Motor neuron (in vitro differentiated cells): ENCODE data around the gene TTLL8. TPM values are rescaled to one million over a fixed set of nuclear protein-coding genes. Genes with fewer than 3 reads are reported as not detected.

Experiments used
- ATAC-seq, 8 experiments: fragments of 200-7000 bp; cut with Tn5 transposase; replicated peaks in 6 of 8; 2 replicates each; pipeline ENCODE4 v1.8.0; 2021; ENCODE audit warnings: mild to moderate bottlenecking in 8 of 8, moderate library complexity in 8 of 8
- H3K27ac ChIP-seq, 2 donors: fragments of 250-450 bp; sonication (Bioruptor Pico); 2 replicates each; pipeline ENCODE4 v1.9.0; 2021; ENCODE audit warnings: antibody characterized with exemption in 2 of 2, mild to moderate bottlenecking in 2 of 2, moderate library complexity in 1 of 2
- H3K4me1 ChIP-seq, 2 donors: fragments of 250-450 bp; sonication (Bioruptor Pico); replicated peaks in 1 of 2; 2 replicates each; pipeline ENCODE4 v1.6.1; 2021; ENCODE audit warnings: antibody characterized with exemption in 2 of 2, mild to moderate bottlenecking in 2 of 2, moderate library complexity in 1 of 2
- H3K4me3 ChIP-seq, 5 donors: fragments of 250-450 bp; sonication (Bioruptor Pico); 2 replicates each; pipeline ENCODE4 v1.9.0; 2021; ENCODE audit warnings: antibody characterized with exemption in 5 of 5, mild to moderate bottlenecking in 5 of 5, moderate library complexity in 4 of 5
- WGBS, 10 experiments: fragments of 450-650 bp; shearing (Covaris generic); methylation state at CpG; one replicate each; pipeline ENCODE4 v1.0.0; 2022; 5-methylcytosine and 5-hydroxymethylcytosine counted together
- in situ Hi-C, 9 experiments: fragments of 400-800 bp; cut with MboI; loops; one replicate each; pipeline ENCODE4 v1.15.0; 2021; ENCODE audit warnings: low sequenced_read_pairs in 9 of 9, low pct_unique_long_range_greater_than_20kb in 2 of 9; ENCODE audit not compliant: unreplicated experiment in 9 of 9
- total RNA-seq, 8 experiments: library from RNA; unstranded; fragments of 300-600 nt; gene quantifications; 2 replicates each; pipeline versions ENCODE4 v1.2.3 to v1.2.4, GENCODE V29; 2022

TTLL8 gene
- total RNA-seq, 8 experiments from 2014 or later = 0.09 to 0.17 TPM; not detected in 6

GRCh38 chr22:50030297-50031188 is 27.6 kb downstream of the TTLL8 start:
- 0 to 40% (median 20%) methylated on average over 2 to 10 of the region's 52 CpGs; no CpG with 5 or more reads in 5 of the 10 experiments for WGBS, 10 experiments
- in situ Hi-C loops = loop anchor here in 8 of 9 experiments (5.0 to 25.0 kb wide), 5 partner anchors 93 to 268 kb away; no protein-coding TSS in a partner anchor
- H3K27ac ChIP-seq = no peak overlapping the region
- H3K4me1 ChIP-seq = no peaks in the 10 kb centered on the region
- peak; percentile 92 to 98 (median 98) for ATAC-seq
- peak overlapping the region; percentile 7 to 32 (median 21) for H3K4me3 ChIP-seq

- in situ Hi-C loops = loop anchor here in 4 of 9 experiments (10.0 to 25.0 kb wide), 3 partner anchors 91 to 266 kb away; no protein-coding TSS in a partner anchor
- Histone ChIP-seq H3K4me1 (no peaks in the 10 kb centered on the region), H3K27ac (no peak overlapping the region), H3K4me3 (no peak overlapping the region)
- 20 to 74% (median 50%) methylated on average over 1 to 22 of the region's 42 CpGs; no CpG with 5 or more reads in 3 of the 10 experiments for WGBS, 10 experiments
- ATAC-seq = no peak
Measured at GRCh38 chr22:50027639-50028537, 30.2 kb downstream of the TTLL8 start.

GRCh38 chr22:50025993-50026392 is 32.1 kb downstream of the TTLL8 start:
- in situ Hi-C loops = loop anchor here in 4 of 9 experiments (10.0 to 25.0 kb wide), 3 partner anchors 89 to 264 kb away; no protein-coding TSS in a partner anchor
- no peak overlapping the region for H3K27ac ChIP-seq
- 0 to 79% (median 49%) methylated on average over 1 to 5 of the region's 13 CpGs; no CpG with 5 or more reads in 5 of the 10 experiments for WGBS, 10 experiments
- H3K4me1 ChIP-seq = no peaks in the 10 kb centered on the region
- no peak overlapping the region for H3K4me3 ChIP-seq
- no peak for ATAC-seq

- H3K4me1 ChIP-seq = no peaks in the 10 kb centered on the region
- in situ Hi-C loops = loop anchor here in 1 of 9 experiments (10.0 kb wide), 1 partner anchor 97 kb away; no protein-coding TSS in a partner anchor
- 72 to 100% (median 80%) methylated on average over 2 to 12 of the region's 14 CpGs for WGBS, 10 experiments
- H3K27ac ChIP-seq = no peak overlapping the region
- no peak for ATAC-seq
- no peak overlapping the region for H3K4me3 ChIP-seq
Measured at GRCh38 chr22:50022171-50022819, 35.8 kb downstream of the TTLL8 start.

- in situ Hi-C loops = loop anchor here in 1 of 9 experiments (10.0 kb wide), 1 partner anchor 96 kb away; no protein-coding TSS in a partner anchor
- ATAC-seq = no peak
- no peaks in the 10 kb centered on the region for H3K4me1 ChIP-seq
- no peak overlapping the region for H3K4me3 ChIP-seq
- no peak overlapping the region for H3K27ac ChIP-seq
- WGBS, 10 experiments = 64 to 89% (median 81%) methylated on average over 3 to 12 of the region's 15 CpGs; no CpG with 5 or more reads in 1 of the 10 experiments
Measured at GRCh38 chr22:50020606-50021005, 37.5 kb downstream of the TTLL8 start.

- Histone ChIP-seq H3K4me1 (peaks cover 0 to 7% of the 10 kb centered on the region in 2 donors), H3K27ac (no peak overlapping the region), H3K4me3 (no peak overlapping the region)
- 17 to 80% (median 65%) methylated on average over 1 to 2 of the region's 3 CpGs; no CpG with 5 or more reads in 2 of the 10 experiments for WGBS, 10 experiments
- in situ Hi-C loops = no loop called here
- no peak for ATAC-seq
Measured at GRCh38 chr22:50019316-50019715, 38.8 kb downstream of the TTLL8 start.

GRCh38 chr22:50018608-50019285 is 39.4 kb downstream of the TTLL8 start:
- H3K27ac ChIP-seq = no peak overlapping the region
- peaks cover 0 to 8% of the 10 kb centered on the region in 2 donors for H3K4me1 ChIP-seq
- in situ Hi-C loops = no loop called here
- 26 to 79% (median 53%) methylated on average over 2 to 11 of the region's 11 CpGs for WGBS, 10 experiments
- no peak for ATAC-seq
- H3K4me3 ChIP-seq = no peak overlapping the region

- ATAC-seq = no peak
- Histone ChIP-seq H3K27ac (no peak overlapping the region), H3K4me1 (peaks cover 0 to 8% of the 10 kb centered on the region in 2 donors), H3K4me3 (no peak overlapping the region)
- in situ Hi-C loops = no loop called here
- 14 to 100% (median 67%) methylated on average over 1 to 5 of the region's 6 CpGs; no CpG with 5 or more reads in 2 of the 10 experiments for WGBS, 10 experiments
Measured at GRCh38 chr22:50017701-50018224, 40.3 kb downstream of the TTLL8 start.

- Histone ChIP-seq H3K4me3 (no peak overlapping the region), H3K27ac (no peak overlapping the region), H3K4me1 (peaks cover 0 to 8% of the 10 kb centered on the region in 2 donors)
- in situ Hi-C loops = no loop called here
- WGBS, 10 experiments = 5 to 100% (median 50%) methylated on average over 1 to 5 of the region's 21 CpGs; no CpG with 5 or more reads in 5 of the 10 experiments
- ATAC-seq = peak in 7 of 8 experiments; percentile 11 to 66 (median 31)
Measured at GRCh38 chr22:50016988-50017700, 41.0 kb downstream of the TTLL8 start.

GRCh38 chr22:50016308-50016987 is 41.6 kb downstream of the TTLL8 start:
- 67 to 84% (median 75%) methylated on average over 1 to 9 of the region's 20 CpGs; no CpG with 5 or more reads in 6 of the 10 experiments for WGBS, 10 experiments
- in situ Hi-C loops = no loop called here
- Histone ChIP-seq H3K4me1 (peaks cover 0 to 8% of the 10 kb centered on the region in 2 donors), H3K27ac (no peak overlapping the region), H3K4me3 (no peak overlapping the region)
- ATAC-seq = no peak
